HL-60 (cell line): ENCODE data around the gene NALCN.

ENCODE experiments used
- DNase-seq, 2 experiments: peaks; one replicate each; pipeline ENCODE4 v3.0.0-alpha.2; 2010 to 2020; ENCODE audit warnings: low read depth in 1 of 2, low spot score in 1 of 2
- H3K27ac ChIP-seq: fragments of 250-450 bp; sonication (Bioruptor Pico); replicated peaks from 2 replicates; pipeline ENCODE4 v1.5.1; 2020; ENCODE audit warnings: mild to moderate bottlenecking, moderate library complexity
- H3K27me3 ChIP-seq: fragments of 250-450 bp; sonication (Bioruptor Pico); 2 replicates; pipeline ENCODE4 v1.5.1; 2021; ENCODE audit warnings: mild to moderate bottlenecking, moderate library complexity; ENCODE audit not compliant: insufficient read depth, poor library complexity, severe bottlenecking
- H3K4me3 ChIP-seq: replicated peaks from 2 replicates; pipeline ENCODE4 v1.5.1; 2011; ENCODE audit warnings: mild to moderate bottlenecking, control low read depth, low read length; ENCODE audit not compliant: insufficient read depth
- GABPA ChIP-seq: IDR thresholded peaks from 2 replicates; pipeline ENCODE4 v1.6.1; 2012; ENCODE audit warnings: low read depth
- POLR2AphosphoS5 ChIP-seq: IDR thresholded peaks from 2 replicates; pipeline ENCODE4 v1.6.1; 2012; ENCODE audit warnings: low read depth
- REST ChIP-seq: IDR thresholded peaks from 2 replicates; pipeline ENCODE4 v1.6.1; 2012; ENCODE audit warnings: low read depth; ENCODE audit not compliant: insufficient replicate concordance
- SPI1 ChIP-seq: IDR thresholded peaks from 2 replicates; pipeline ENCODE4 v1.6.1; 2012; ENCODE audit warnings: low read depth, mild to moderate bottlenecking, borderline replicate concordance
- TF ChIP-seq, protein P1 (sequence below): IDR thresholded peaks from one replicate; pipeline ENCODE4 v1.5.1; 2011; ENCODE audit warnings: low read length, control low read depth, inconsistent platforms; ENCODE audit not compliant: insufficient read depth

NALCN gene

DNA sequence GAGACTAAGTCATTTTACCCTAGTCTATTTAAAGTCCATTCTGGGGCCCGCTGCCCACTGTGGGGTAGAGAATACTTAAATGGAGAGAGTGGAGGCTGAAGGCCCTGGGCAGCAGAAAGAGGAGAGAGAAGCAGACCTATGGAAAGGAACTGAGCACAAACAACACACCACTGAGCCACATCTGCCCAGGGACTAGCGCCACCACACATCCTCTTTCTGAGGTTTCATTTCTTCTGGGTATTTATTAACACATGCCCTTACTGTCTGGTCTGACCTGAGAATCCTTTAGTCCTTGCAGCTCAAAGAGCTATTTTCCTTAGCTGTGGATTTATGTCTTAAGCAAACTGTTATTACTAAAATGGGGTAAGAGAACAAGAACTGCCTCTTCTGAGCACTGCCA, 154.0 kb downstream of the NALCN start:
- DNase-seq = no peak
- no peak overlapping the region for H3K4me3 ChIP-seq
- no peaks in the 10 kb centered on the region for H3K27me3 ChIP-seq
- H3K27ac ChIP-seq = no peak overlapping the region
- TF ChIP-seq SPI1 (no peak), REST (no peak), GABPA (no peak), POLR2AphosphoS5 (no peak)
- TF ChIP-seq, protein P1, sequence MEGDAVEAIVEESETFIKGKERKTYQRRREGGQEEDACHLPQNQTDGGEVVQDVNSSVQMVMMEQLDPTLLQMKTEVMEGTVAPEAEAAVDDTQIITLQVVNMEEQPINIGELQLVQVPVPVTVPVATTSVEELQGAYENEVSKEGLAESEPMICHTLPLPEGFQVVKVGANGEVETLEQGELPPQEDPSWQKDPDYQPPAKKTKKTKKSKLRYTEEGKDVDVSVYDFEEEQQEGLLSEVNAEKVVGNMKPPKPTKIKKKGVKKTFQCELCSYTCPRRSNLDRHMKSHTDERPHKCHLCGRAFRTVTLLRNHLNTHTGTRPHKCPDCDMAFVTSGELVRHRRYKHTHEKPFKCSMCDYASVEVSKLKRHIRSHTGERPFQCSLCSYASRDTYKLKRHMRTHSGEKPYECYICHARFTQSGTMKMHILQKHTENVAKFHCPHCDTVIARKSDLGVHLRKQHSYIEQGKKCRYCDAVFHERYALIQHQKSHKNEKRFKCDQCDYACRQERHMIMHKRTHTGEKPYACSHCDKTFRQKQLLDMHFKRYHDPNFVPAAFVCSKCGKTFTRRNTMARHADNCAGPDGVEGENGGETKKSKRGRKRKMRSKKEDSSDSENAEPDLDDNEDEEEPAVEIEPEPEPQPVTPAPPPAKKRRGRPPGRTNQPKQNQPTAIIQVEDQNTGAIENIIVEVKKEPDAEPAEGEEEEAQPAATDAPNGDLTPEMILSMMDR = no peak

- Histone ChIP-seq H3K4me3 (no peak overlapping the region), H3K27me3 (no peaks in the 10 kb centered on the region), H3K27ac (no peak overlapping the region)
- TF ChIP-seq SPI1 (no peak), REST (no peak), GABPA (no peak), POLR2AphosphoS5 (no peak)
- TF ChIP-seq, protein P1 = no peak
- no peak for DNase-seq
These were observed 157.8 kb downstream of the NALCN start for GRCh38 chr13:101258509-101258908.

DNA sequence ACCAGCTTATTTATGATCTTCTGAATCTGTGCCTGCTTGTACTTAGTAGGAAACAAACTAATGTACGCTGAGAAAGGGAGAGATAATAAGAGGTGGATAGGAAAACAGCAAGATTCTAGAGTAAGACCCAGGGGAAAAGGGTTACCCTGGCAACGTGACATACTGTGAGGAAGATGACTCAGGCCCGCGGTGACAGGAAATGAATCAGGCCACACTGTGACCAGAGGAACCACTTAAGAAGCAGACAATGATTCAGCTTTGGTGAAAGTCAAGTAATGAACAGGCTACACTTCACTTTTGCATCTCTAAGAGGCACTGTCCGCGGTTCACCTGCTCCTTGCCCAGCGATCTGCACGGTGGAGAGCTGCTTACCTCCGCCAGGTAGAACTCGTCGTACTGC, 158.2 kb downstream of the NALCN start:
- no peak overlapping the region for H3K4me3 ChIP-seq
- DNase-seq = peak; percentile 49 to 76
- H3K27me3 ChIP-seq = no peaks in the 10 kb centered on the region
- no peak overlapping the region for H3K27ac ChIP-seq
- TF ChIP-seq, protein P1 = no peak
- TF ChIP-seq REST (peak; percentile 20), SPI1 (no peak), GABPA (peak; percentile 44), POLR2AphosphoS5 (no peak)
